Duodenal mucosa (tissue), 2 donors: ENCODE results near the gene REEP3.

Experiments used
- H3K27ac ChIP-seq: one replicate; pipeline ENCODE4 v1.7.0; 2013; ENCODE audit warnings: low read depth, low read length
- H3K27me3 ChIP-seq, 2 donors: one replicate each; pipeline ENCODE4 v1.7.0; 2013; ENCODE audit warnings: low read length in 2 of 2, control low read depth in 1 of 2; ENCODE audit not compliant: insufficient read depth in 2 of 2, control insufficient read depth in 1 of 2
- H3K36me3 ChIP-seq, 2 donors: one replicate each; pipeline ENCODE4 v1.7.0; 2013; ENCODE audit warnings: low read length in 2 of 2, control low read depth in 1 of 2; ENCODE audit not compliant: insufficient read depth in 2 of 2, control insufficient read depth in 1 of 2
- H3K4me1 ChIP-seq, 2 donors: one replicate each; pipeline ENCODE4 v1.7.0; 2013; ENCODE audit warnings: low read length in 2 of 2, control low read depth in 1 of 2; ENCODE audit not compliant: insufficient read depth in 2 of 2, control insufficient read depth in 1 of 2
- H3K4me3 ChIP-seq, 2 donors: one replicate each; pipeline ENCODE4 v1.7.0; 2013; ENCODE audit warnings: low read length in 2 of 2, low read depth in 1 of 2
- H3K9ac ChIP-seq, 2 donors: one replicate each; pipeline ENCODE4 v1.7.0; 2013; ENCODE audit warnings: low read length in 2 of 2, low read depth in 1 of 2
- H3K9me3 ChIP-seq, 2 donors: one replicate each; pipeline ENCODE4 v1.7.0; 2013; ENCODE audit warnings: low read length in 2 of 2, control low read depth in 1 of 2; ENCODE audit not compliant: control insufficient read depth in 1 of 2

The REEP3 gene

GRCh38 chr10:63505562-63505961 lies 15.6 kb upstream of the REEP3 start:
- no peaks in the 10 kb centered on the region for H3K9me3 ChIP-seq
- H3K9ac ChIP-seq = no peak overlapping the region
- no peaks in the 10 kb centered on the region for H3K36me3 ChIP-seq
- no peaks in the 10 kb centered on the region for H3K4me1 ChIP-seq
- H3K27me3 ChIP-seq = no peaks in the 10 kb centered on the region
- H3K4me3 ChIP-seq = no peak overlapping the region
- no peak overlapping the region for H3K27ac ChIP-seq

DNA sequence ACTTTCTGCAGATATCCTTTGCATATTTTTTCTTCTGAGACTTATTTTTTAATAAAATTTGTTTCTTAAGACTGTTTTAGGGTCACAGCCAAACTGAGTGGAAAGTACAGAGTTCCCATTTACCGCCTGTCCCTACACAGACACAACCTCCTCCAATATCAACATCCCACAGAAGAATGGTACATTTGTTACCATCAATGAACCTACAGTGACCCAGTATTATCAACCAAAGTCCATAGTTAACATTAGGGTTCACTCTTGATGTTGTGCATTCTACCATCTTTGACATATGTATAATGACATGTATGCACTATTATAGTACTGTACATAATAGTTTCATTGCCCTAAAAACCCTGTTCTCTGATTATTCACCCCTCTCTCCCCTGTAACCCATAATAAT lies 14.6 kb upstream of the REEP3 start:
- H3K4me3 ChIP-seq = no peak overlapping the region
- H3K27me3 ChIP-seq = no peaks in the 10 kb centered on the region
- H3K4me1 ChIP-seq = no peaks in the 10 kb centered on the region
- H3K36me3 ChIP-seq = no peaks in the 10 kb centered on the region
- H3K27ac ChIP-seq = no peak overlapping the region
- no peak overlapping the region for H3K9ac ChIP-seq
- no peaks in the 10 kb centered on the region for H3K9me3 ChIP-seq

GRCh38 chr10:63515002-63515763 lies 6.0 kb upstream of the REEP3 start:
- Histone ChIP-seq H3K4me1 (peaks cover 5 to 30% of the 10 kb centered on the region in 2 donors), H3K9ac (no peak overlapping the region), H3K27ac (peak overlapping the region; percentile 39), H3K4me3 (no peak overlapping the region), H3K9me3 (no peaks in the 10 kb centered on the region), H3K27me3 (no peaks in the 10 kb centered on the region), H3K36me3 (no peaks in the 10 kb centered on the region)

- Histone ChIP-seq H3K9me3 (no peaks in the 10 kb centered on the region), H3K27me3 (no peaks in the 10 kb centered on the region), H3K4me3 (no peak overlapping the region), H3K9ac (no peak overlapping the region), H3K4me1 (peaks cover 10 to 37% of the 10 kb centered on the region in 2 donors), H3K36me3 (no peaks in the 10 kb centered on the region), H3K27ac (no peak overlapping the region)
These were observed 5.0 kb upstream of the REEP3 start for GRCh38 chr10:63516207-63516606.

- Histone ChIP-seq H3K4me3 (no peak overlapping the region), H3K9me3 (no peaks in the 10 kb centered on the region), H3K9ac (no peak overlapping the region), H3K36me3 (no peaks in the 10 kb centered on the region), H3K27me3 (no peaks in the 10 kb centered on the region), H3K4me1 (peaks cover 15 to 49% of the 10 kb centered on the region in 2 donors), H3K27ac (no peak overlapping the region)
These were observed 2.4 kb upstream of the REEP3 start for GRCh38 chr10:63518690-63519288.

DNA sequence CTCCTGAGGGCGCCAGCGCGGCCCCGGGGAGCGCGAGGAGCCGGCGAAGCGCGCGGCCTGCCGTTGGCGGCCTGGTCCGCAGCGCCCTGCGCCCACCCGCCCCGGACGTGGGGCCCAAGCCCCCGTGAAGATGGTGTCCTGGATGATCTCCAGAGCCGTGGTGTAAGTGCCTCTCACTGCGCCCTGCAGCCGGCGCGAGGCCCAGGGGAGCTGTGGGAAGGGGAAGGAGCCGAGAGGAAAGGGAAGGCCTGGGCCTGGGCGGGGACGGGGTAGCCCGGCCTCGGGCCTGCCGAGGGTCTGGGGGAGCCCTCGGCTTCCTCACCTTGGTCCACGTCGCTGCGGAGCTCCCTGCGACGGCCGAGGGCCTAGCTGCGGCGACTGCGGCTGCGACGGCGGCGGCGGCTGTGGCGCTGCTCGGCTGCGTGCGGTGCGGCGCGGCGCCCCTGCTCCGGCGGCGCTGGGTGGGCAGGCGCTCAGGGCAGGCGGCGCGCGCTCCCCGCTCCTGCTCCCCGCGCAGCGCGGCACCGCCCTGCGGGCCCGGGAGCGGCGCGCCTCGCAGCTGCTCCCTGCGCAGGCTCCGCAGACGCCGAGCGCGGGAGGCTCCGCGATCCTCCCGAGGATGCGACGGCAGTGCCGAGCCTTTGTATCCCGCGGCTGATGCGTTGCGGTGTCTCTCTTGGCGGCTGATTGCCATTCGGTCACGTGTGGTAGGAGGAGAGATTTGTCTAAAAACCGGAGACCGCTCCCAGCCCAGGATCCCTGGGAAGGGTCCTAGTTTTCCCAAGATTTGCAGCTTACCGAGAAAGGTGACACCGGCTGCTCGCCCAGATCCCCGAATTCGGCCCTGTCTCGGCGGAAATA lies 445 bp downstream of the REEP3 start:
- Histone ChIP-seq H3K27ac (peak overlapping the region; percentile 98), H3K4me1 (peaks cover 15 to 41% of the 10 kb centered on the region in 2 donors), H3K9ac (peak overlapping the region; percentile 92 to 94), H3K4me3 (peak overlapping the region; percentile 91 to 93), H3K27me3 (no peaks in the 10 kb centered on the region), H3K9me3 (no peaks in the 10 kb centered on the region), H3K36me3 (no peaks in the 10 kb centered on the region)

DNA sequence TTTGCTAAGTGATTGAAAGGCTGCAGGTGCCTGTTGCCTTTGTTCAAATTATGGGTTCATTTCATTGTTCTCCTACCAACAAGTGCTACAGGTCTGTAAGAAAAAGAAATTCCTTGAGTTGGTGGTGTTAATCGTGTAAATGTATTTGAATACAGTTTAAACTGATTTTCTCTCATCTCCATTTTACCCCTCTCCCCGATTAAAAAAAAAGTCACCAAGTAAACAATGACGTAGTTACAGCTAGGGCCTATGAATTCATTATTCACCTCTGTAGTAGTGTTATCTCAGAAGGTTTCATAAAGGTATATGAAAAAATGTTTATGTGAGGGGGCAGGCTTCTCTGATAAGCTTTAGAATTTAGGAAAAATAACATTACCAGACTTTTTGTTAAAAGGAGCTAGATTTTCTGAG lies 1.1 kb downstream of the REEP3 start:
- Histone ChIP-seq H3K36me3 (no peaks in the 10 kb centered on the region), H3K4me1 (peaks cover 15 to 34% of the 10 kb centered on the region in 2 donors), H3K27ac (peak overlapping the region; percentile 98), H3K4me3 (peak overlapping the region; percentile 91 to 93), H3K9me3 (no peaks in the 10 kb centered on the region), H3K27me3 (no peaks in the 10 kb centered on the region), H3K9ac (peak overlapping the region; percentile 92 to 94)

DNA sequence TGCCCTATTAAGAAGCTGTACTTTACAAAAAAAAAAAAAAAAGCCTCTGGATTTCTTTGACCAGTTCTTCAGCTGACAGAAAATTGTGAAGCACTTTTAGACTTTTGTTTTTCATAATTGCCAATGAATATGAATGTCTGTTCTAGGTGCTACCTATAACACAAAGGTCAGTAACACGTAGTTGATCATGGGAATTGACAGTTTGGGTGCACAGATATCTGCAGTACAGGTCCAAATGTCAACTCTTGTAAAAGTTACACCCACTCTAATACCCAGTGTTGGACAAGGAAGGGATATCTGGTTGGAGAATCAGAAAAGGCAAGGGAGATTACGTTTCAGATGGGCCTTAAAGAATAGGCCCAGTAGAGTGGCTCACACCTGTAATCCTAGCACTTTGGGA lies 1.8 kb downstream of the REEP3 start:
- peak overlapping the region; percentile 98 for H3K27ac ChIP-seq
- peak overlapping the region; percentile 91 to 93 for H3K4me3 ChIP-seq

DNA sequence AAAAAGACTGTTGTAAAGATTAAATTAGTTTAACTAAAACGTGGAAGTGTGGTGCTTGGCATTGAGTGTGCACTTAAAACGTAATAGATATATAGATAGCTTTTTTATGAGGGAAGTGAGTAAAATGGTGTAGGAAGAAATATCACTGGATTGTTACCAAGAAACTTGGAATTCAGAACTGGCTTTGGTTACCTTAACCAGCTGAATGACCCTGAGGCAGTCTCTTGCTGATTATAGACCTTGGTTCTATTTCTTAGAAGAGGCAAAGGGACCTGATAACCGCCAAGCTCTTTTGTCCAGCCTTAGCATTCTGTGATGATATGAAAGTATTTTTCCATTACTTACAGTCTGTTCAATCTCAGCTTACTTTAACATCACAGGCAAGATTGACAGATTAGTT lies 3.8 kb downstream of the REEP3 start:
- H3K27ac ChIP-seq = no peak overlapping the region
- no peaks in the 10 kb centered on the region for H3K9me3 ChIP-seq
- H3K9ac ChIP-seq = no peak overlapping the region
- H3K4me3 ChIP-seq = no peak overlapping the region
- H3K36me3 ChIP-seq = no peaks in the 10 kb centered on the region
- H3K27me3 ChIP-seq = no peaks in the 10 kb centered on the region
- H3K4me1 ChIP-seq = peaks cover 10 to 25% of the 10 kb centered on the region in 2 donors

More for the DNA sequence above, 1.8 kb downstream of the REEP3 start:
- Histone ChIP-seq H3K36me3 (no peaks in the 10 kb centered on the region), H3K4me1 (peaks cover 15 to 32% of the 10 kb centered on the region in 2 donors), H3K9ac (peak overlapping the region in 1 of 2 donors; percentile 94), H3K27me3 (no peaks in the 10 kb centered on the region), H3K9me3 (no peaks in the 10 kb centered on the region)

DNA sequence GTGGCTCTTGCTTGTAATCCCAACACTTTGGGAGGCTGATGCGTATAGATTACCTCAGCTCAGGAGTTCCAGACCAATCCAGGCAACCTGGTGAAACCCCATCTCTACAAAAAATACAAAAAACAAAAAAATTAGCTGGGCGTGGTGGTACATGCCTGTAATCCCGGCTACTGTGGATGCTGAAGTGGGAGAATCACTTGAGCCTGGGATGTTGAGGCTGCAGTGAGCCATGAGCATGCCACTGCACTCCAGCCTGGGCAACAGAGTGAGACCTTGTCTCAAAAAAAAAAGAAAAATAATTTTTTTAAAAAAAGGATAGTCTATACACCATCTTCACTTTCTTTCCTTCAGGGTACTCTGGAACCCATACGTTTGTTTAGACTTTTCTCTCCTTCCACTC lies 6.2 kb downstream of the REEP3 start:
- Histone ChIP-seq H3K36me3 (no peaks in the 10 kb centered on the region), H3K9ac (no peak overlapping the region), H3K4me1 (peaks cover 5 to 17% of the 10 kb centered on the region in 2 donors), H3K4me3 (no peak overlapping the region), H3K27ac (no peak overlapping the region), H3K27me3 (no peaks in the 10 kb centered on the region), H3K9me3 (no peaks in the 10 kb centered on the region)
